SJSA1 (cell line): Measurements from ENCODE around the gene SLC41A1. TPM values are rescaled to one million over a fixed set of nuclear protein-coding genes. Genes with fewer than 3 reads are reported as not detected.

Experiments
- DNase-seq, 2 experiments: peaks; one replicate each; pipeline ENCODE4 v3.0.0-alpha.2; 2015 to 2020; ENCODE audit warnings: low spot score in 2 of 2, low read depth in 1 of 2
- H3K27ac ChIP-seq: fragments of 250-450 bp; sonication (Bioruptor Pico); 2 replicates; pipeline ENCODE4 v1.5.1; 2020; ENCODE audit warnings: mild to moderate bottlenecking, moderate library complexity
- H3K27me3 ChIP-seq: fragments of 250-450 bp; sonication (Bioruptor Pico); replicated peaks from 2 replicates; pipeline ENCODE4 v1.5.1; 2020; ENCODE audit warnings: mild to moderate bottlenecking, moderate library complexity
- H3K36me3 ChIP-seq: fragments of 250-450 bp; sonication (Bioruptor Pico); 2 replicates; pipeline ENCODE4 v1.5.1; 2020; ENCODE audit warnings: mild to moderate bottlenecking
- H3K4me1 ChIP-seq: fragments of 250-450 bp; sonication (Bioruptor Pico); replicated peaks from 2 replicates; pipeline ENCODE4 v1.6.1; 2021; ENCODE audit warnings: mild to moderate bottlenecking
- H3K4me3 ChIP-seq: fragments of 250-450 bp; sonication (Bioruptor Pico); 2 replicates; pipeline ENCODE4 v1.5.1; 2020; ENCODE audit warnings: mild to moderate bottlenecking
- H3K9me3 ChIP-seq: fragments of 250-450 bp; sonication (Bioruptor Pico); replicated peaks from 2 replicates; pipeline ENCODE4 v1.5.1; 2020; ENCODE audit warnings: mild to moderate bottlenecking
- total RNA-seq: library from RNA; depleted of rRNA; stranded (reverse); fragments of >200 nt; shearing (Covaris generic); gene quantifications from 2 replicates; pipeline ENCODE4 v1.2.3, GENCODE V29; 2014

SLC41A1 gene
- total RNA-seq, 1 experiment from 2014 or later: 21.0 TPM

DNA sequence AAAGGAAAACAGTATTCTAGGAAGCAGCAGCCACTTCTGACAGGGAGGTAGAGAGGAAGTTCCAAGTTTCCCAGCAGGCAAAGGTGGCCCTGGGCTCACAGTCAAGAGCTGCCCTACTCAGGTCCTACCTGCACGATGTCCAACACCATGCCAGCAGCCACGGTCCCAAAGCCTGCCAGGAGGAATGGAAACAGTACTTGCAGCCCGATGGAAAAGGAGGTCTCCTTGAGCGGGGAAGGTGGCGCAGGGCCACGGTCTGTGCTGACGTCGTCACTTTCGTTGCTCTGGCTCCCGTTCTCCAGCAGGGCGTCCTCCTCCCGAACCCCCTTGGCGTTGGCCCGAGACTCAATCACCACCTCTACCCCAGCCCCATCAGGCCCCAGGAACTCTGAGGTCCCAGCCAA lies 3.1 kb downstream of the SLC41A1 start:
- Histone ChIP-seq H3K36me3 (peaks cover 41% of the 10 kb centered on the region), H3K9me3 (no peaks in the 10 kb centered on the region), H3K27me3 (no peaks in the 10 kb centered on the region), H3K4me1 (peaks cover 23% of the 10 kb centered on the region), H3K27ac (no peak overlapping the region), H3K4me3 (no peak overlapping the region)
- no peak for DNase-seq

DNA sequence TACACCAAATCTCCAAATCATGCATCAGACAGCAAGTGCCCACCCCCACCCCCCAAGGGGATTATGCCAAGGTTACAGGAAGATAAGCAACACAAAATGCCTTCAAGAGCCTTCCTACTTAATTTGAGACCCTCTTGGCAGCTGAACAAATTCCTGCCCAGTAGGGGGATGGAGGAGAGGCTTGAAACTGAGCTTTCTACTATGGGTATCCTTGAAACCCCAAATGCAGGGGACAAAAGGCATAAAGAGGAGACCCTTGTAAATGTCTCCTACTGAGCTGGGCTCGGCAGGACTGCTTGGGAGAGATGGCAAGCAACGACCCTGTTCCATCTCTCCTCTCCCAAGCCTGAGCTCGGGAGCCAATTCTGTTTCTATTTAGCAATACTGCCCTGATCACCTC lies 3.5 kb downstream of the SLC41A1 start:
- peaks cover 20% of the 10 kb centered on the region for H3K4me1 ChIP-seq
- no peaks in the 10 kb centered on the region for H3K27me3 ChIP-seq
- peaks cover 41% of the 10 kb centered on the region for H3K36me3 ChIP-seq

DNA sequence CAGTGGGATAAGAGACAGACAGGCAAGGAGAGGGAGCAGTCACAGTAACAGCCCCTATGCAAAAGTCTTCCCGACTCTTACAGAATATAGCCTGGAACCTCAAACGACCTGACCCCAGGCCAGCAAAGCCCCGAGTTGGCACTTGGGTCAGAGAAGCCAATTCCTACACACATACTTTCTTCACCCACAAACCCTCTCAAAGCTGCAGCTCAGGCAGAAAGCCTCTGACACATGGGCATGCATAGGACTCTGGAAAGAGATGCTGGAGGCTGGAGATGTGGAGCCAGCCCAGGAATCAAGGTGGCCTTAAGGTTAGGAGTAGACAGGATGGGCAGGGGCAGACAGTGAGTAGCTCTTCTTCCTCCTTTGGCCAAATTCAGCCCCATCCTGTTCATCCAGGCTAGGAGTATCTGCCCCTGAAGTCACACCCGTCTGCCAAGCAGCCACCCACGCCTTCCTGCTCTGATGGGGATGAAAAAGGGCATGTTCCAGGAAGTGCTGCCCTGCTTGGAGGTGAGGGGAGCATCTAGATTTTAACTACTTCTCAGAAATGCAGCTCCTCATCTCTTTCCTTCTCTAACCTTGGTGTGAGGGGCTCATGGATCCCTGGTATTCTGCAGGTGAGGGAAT lies 7.8 kb downstream of the SLC41A1 start:
- DNase-seq: no peak

More for the DNA sequence above, 3.5 kb downstream of the SLC41A1 start:
- H3K4me3 ChIP-seq: no peak overlapping the region
- DNase-seq: no peak
- no peaks in the 10 kb centered on the region for H3K9me3 ChIP-seq
- no peak overlapping the region for H3K27ac ChIP-seq

DNA sequence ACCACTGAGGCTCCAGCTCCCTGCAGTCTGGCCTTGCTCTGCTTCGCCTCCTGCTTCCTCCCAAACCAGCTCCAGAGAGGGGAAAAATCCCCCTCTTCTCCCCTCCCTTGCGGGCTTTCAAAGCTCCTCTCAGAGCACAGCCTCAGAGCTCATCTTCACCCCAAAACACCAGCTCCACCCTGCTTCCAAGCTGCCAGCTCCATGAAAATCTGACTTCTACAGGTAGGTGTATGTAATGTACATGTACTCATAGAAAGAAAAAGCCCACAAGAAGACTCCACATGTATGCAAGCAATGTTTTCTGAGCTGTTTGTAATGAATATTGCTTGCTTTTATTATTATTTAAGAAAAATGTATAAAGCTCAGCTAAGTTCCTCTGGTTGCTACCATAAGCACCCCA lies 8.4 kb downstream of the SLC41A1 start:
- no peaks in the 10 kb centered on the region for H3K4me1 ChIP-seq

More for the DNA sequence above, 7.8 kb downstream of the SLC41A1 start:
- Histone ChIP-seq H3K27ac (no peak overlapping the region), H3K27me3 (no peaks in the 10 kb centered on the region), H3K9me3 (no peaks in the 10 kb centered on the region), H3K36me3 (peaks cover 42% of the 10 kb centered on the region), H3K4me1 (no peaks in the 10 kb centered on the region), H3K4me3 (no peak overlapping the region)

DNA sequence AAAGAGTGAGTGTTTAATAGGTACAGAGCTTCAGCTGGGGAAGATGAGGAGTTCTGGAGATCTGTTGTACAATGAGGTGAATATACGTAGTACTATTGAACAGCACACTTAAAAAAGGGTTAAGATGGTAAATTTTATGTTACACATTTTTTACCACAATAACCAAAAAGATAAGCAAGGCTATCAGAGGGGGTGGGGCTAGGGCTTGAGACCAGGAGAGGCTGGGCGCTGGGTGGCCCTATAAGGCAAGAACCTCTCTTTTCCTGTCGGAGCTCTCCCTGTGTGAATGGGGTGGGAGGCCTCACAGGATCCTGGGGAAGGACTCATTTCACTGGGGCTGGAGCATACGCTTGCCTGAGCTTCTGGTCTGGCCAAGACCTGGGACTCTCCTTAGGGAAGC lies 9.0 kb downstream of the SLC41A1 start:
- no peak for DNase-seq
- Histone ChIP-seq H3K4me1 (no peaks in the 10 kb centered on the region), H3K36me3 (peaks cover 42% of the 10 kb centered on the region)

More for the DNA sequence above, 8.4 kb downstream of the SLC41A1 start:
- Histone ChIP-seq H3K27me3 (no peaks in the 10 kb centered on the region), H3K9me3 (no peaks in the 10 kb centered on the region), H3K27ac (no peak overlapping the region), H3K36me3 (peaks cover 42% of the 10 kb centered on the region), H3K4me3 (no peak overlapping the region)
- DNase-seq: no peak

DNA sequence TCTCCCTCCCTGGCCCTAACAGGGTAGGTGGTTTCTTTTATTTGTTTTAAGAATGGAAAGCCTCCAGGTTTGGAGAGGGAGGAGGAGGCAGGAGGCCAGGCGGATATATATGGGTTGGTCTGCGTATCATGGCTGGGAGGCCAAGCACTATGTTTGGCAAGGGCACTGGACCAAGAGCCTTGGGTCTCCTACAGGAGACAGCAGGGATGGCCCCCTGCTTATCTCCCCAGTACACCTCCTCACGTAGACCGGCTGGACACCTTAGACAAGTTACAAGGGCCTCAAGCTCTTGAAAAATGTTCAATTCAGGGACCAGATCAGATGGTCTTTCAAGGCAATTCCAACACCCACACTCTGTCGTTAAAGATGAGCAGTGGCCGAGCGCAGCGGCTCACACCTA lies 10.9 kb downstream of the SLC41A1 start:
- Histone ChIP-seq H3K27me3 (no peaks in the 10 kb centered on the region), H3K4me3 (no peak overlapping the region), H3K9me3 (no peaks in the 10 kb centered on the region), H3K27ac (no peak overlapping the region), H3K36me3 (peaks cover 48% of the 10 kb centered on the region), H3K4me1 (no peaks in the 10 kb centered on the region)
- DNase-seq: no peak

More for the DNA sequence above, 9.0 kb downstream of the SLC41A1 start:
- Histone ChIP-seq H3K27ac (no peak overlapping the region), H3K9me3 (no peaks in the 10 kb centered on the region), H3K27me3 (no peaks in the 10 kb centered on the region), H3K4me3 (no peak overlapping the region)

DNA sequence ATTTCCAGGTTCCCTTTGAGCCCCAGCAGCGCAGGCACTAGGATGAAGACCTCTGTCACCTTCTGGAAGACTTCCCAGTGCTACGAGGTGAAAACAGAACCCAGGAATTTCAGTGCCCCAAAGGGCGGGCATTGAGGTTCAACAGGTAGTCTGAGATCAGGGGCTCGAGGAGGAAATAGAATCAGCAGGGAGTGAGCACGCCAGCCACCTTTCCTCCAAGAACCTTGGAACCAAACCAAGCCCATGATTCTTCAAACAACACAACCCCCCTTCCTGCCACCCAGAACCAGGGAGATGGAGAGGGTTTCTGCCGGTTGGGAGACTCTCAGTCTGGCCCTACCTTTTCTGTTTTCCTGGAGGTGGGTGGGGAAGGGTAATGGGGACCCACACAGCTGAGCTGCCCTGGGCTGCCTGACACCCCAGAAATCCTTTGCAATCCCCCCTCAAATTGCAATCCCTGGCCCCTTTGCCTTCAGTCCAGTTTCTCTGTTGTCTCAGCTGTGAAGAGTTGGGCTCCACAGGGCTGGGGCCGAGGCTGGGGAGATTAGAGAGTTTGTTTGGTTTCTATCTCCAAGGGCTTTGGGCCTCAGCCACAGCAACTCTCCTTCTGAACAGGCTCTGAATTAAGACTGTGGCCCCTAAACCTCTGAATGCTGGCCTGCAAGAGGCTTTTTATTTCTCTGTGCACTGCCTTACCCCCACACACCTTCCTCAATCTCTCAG lies 11.9 kb downstream of the SLC41A1 start:
- no peak overlapping the region for H3K4me3 ChIP-seq
- no peaks in the 10 kb centered on the region for H3K4me1 ChIP-seq
- no peaks in the 10 kb centered on the region for H3K9me3 ChIP-seq
- no peaks in the 10 kb centered on the region for H3K27me3 ChIP-seq
- DNase-seq: no peak
- peaks cover 50% of the 10 kb centered on the region for H3K36me3 ChIP-seq
- no peak overlapping the region for H3K27ac ChIP-seq

DNA sequence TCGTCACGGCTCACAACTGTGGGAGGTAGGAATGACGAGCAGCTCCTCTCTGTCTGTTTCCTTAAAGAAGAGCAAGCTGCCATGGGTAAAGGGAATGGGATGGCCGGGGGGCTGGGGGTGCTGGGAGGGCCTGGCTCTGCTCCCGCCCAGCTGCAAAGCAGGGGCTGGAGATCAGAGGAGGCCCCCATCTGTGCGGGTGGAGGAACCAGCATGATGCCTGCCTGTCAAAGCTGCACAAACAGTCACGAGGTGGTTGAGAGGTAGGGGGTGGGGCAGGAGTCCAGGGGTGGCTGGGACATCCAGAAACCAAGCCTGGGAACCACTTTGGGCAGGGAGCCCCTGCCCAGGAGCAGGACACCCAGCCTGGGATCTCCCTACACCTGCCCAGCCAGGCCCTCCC lies 12.6 kb downstream of the SLC41A1 start:
- Histone ChIP-seq H3K9me3 (no peaks in the 10 kb centered on the region), H3K4me1 (no peaks in the 10 kb centered on the region), H3K27ac (no peak overlapping the region), H3K36me3 (peaks cover 53% of the 10 kb centered on the region), H3K27me3 (no peaks in the 10 kb centered on the region), H3K4me3 (no peak overlapping the region)
- no peak for DNase-seq

DNA sequence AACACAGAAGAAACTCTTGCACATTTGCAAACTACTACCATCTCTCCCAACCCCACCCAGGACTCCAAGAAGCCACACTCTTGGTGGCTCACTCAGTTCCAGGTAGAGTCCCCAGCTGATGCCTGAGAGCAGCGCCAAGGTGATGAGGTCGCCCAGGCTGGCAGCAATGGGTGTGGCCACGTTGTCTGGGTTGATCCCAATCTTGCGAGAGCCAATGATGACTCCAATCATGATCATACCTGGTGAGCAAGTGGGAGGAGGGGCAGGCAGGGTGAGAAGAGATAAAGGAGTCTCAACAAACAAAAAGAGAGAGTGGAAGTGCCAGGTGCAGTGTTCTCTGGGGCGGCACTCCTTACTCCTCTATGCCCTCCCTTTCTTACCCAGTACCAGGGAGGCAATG lies 14.4 kb downstream of the SLC41A1 start:
- peaks cover 63% of the 10 kb centered on the region for H3K36me3 ChIP-seq

DNA sequence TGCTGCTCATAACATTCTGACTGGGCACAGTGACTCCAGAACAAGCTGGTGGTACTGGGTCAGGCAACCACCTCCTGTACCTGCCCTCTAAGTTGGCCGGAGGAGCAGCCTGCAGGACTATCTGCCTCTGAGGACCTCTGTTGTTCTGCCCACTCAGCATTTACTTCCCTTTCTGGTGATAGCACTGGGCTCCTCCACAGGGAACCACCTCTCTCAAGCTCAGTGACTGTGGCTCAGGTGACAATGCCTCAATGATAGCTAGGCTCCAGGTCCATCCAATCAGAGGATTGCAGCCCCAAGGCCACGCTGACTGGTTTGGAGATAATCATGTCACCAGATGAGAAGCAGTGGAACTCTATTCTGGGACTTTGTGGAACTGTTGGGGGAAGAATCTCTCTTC lies 15.8 kb downstream of the SLC41A1 start:
- Histone ChIP-seq H3K4me3 (no peak overlapping the region), H3K9me3 (no peaks in the 10 kb centered on the region), H3K27ac (no peak overlapping the region), H3K36me3 (peaks cover 74% of the 10 kb centered on the region), H3K4me1 (no peaks in the 10 kb centered on the region), H3K27me3 (no peaks in the 10 kb centered on the region)
- DNase-seq: no peak

More for the DNA sequence above, 14.4 kb downstream of the SLC41A1 start:
- no peak overlapping the region for H3K4me3 ChIP-seq
- H3K27ac ChIP-seq: no peak overlapping the region
- no peaks in the 10 kb centered on the region for H3K27me3 ChIP-seq
- DNase-seq: no peak
- H3K9me3 ChIP-seq: no peaks in the 10 kb centered on the region
- no peaks in the 10 kb centered on the region for H3K4me1 ChIP-seq

DNA sequence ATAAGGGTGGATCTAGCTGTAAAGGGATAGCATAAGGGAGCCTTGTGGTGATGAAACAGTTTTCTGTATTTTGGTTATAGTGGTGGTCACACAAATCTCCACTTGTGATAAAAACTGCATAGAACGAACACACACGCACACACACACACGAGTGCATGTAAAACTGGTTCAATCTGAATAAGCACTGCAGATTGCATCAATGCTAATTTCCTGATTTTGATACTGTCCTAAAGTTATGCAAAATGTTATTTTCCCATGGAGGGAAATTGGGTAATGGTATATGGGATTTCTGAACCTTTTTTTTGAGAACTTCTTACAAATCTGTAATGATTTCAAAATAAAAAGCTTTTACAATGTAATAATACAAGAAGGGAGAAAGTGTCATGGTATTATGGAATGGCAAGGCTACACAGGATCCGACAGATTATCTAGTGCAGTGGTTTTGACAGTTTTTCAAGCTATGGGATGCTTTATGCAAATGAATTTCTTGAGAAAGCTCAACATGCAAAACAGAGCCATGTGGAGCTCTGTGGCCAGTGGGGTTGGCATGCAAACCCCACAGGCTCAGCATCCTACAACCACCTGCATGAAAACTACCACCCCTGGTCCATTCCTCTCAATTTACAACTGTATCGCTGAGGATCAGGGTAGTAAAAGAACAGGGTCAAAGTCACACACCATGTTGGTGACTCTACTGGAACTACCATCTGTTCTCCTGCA lies 18.8 kb downstream of the SLC41A1 start:
- no peak overlapping the region for H3K27ac ChIP-seq
- DNase-seq: no peak
- no peaks in the 10 kb centered on the region for H3K4me1 ChIP-seq
- H3K4me3 ChIP-seq: no peak overlapping the region
- H3K36me3 ChIP-seq: peaks cover 79% of the 10 kb centered on the region
- no peaks in the 10 kb centered on the region for H3K9me3 ChIP-seq
- H3K27me3 ChIP-seq: no peaks in the 10 kb centered on the region

DNA sequence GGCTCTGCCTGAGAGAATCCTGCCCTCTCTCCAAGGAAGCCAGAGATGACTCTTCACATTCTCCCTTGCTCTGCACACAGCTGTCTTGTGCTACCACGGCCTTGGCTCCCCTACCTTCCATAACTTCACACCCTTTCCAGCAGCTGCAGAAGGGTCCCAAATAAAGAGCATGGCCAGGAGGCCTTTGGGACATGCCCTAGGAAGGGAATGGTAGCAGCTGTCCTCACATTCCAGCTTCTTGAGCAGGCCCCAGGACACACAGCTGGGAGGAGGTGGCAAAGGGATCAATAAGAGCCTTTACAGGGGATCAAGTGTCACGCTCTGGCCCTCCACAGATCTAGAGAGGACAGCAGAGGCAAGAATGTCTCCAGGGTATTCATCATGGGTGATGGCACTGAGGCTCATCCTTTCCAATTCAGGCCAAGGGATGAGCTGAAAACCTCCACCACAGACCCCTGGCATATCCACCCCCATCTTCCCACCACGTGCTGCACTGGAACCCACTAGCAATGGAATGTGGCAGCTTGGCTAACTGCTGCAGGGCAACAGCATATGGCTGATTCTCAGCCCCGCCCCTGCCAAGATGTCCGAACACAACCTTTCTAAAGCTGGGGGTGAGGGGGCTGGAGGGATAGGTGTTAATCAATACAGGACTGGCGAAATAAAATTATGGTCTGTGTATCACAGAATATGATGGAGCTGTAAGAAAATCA lies 19.9 kb downstream of the SLC41A1 start:
- no peak for DNase-seq
- Histone ChIP-seq H3K36me3 (peaks cover 68% of the 10 kb centered on the region), H3K9me3 (no peaks in the 10 kb centered on the region), H3K4me1 (no peaks in the 10 kb centered on the region), H3K4me3 (no peak overlapping the region), H3K27ac (no peak overlapping the region), H3K27me3 (no peaks in the 10 kb centered on the region)

DNA sequence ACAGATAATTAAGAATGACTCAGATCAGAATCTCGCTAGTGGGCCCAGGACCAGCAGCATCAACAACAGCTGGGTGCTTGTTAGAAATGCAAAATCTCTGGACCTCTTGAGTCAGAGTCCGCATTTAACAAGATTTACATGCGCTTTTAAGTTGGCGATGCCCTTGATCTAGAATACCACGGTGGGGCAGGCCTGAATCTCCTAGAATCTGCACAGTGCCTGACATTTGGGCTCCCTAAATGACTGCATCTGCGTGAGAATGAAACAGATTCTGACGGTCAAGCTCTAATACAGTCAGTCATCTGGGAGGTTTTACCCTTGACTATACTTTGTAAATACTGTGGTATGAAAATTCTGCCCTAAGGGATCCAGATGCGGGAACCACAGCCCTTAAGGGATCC lies 20.5 kb downstream of the SLC41A1 start:
- DNase-seq: no peak
- H3K27me3 ChIP-seq: no peaks in the 10 kb centered on the region
- H3K27ac ChIP-seq: no peak overlapping the region
- no peaks in the 10 kb centered on the region for H3K4me1 ChIP-seq
- no peaks in the 10 kb centered on the region for H3K9me3 ChIP-seq
- H3K36me3 ChIP-seq: peaks cover 62% of the 10 kb centered on the region
- H3K4me3 ChIP-seq: no peak overlapping the region
